OCI-LY1 (cell line): ENCODE measurements around the gene ZNF527.

Experiments used
- H2AFZ ChIP-seq: fragments of 200-600 bp; sonication (generic), shearing (Covaris generic); 2 replicates; pipeline ENCODE4 v1.6.0; 2014; ENCODE audit warnings: antibody characterized with exemption, mild to moderate bottlenecking, low read length
- H3F3A ChIP-seq: fragments of 200-600 bp; sonication (generic), shearing (Covaris generic); 2 replicates; pipeline ENCODE4 v1.6.0; 2014; ENCODE audit warnings: mild to moderate bottlenecking, antibody characterized with exemption, low read length, moderate library complexity; ENCODE audit not compliant: insufficient read depth
- H3K27ac ChIP-seq: fragments of 200-600 bp; sonication (generic); 2 replicates; pipeline ENCODE4 v1.5.1; 2014; ENCODE audit warnings: low read length, mixed run types, mild to moderate bottlenecking, low read depth; ENCODE audit not compliant: poor library complexity, severe bottlenecking
- H3K27me3 ChIP-seq: fragments of 200-600 bp; sonication (generic); 2 replicates; pipeline ENCODE4 v1.6.0; 2014; ENCODE audit warnings: antibody characterized with exemption, mild to moderate bottlenecking, low read length, moderate library complexity; ENCODE audit not compliant: insufficient read depth
- H3K36me3 ChIP-seq: fragments of 200-600 bp; sonication (generic); 2 replicates; pipeline ENCODE4 v1.6.1; 2014; ENCODE audit warnings: mild to moderate bottlenecking, antibody characterized with exemption, low read length, moderate library complexity, mixed read lengths; ENCODE audit not compliant: insufficient read depth
- H3K4me1 ChIP-seq: fragments of 200-600 bp; sonication (generic); 2 replicates; pipeline ENCODE4 v1.5.1; 2014; ENCODE audit warnings: mild to moderate bottlenecking, low read length, moderate library complexity; ENCODE audit not compliant: insufficient read depth, severe bottlenecking
- H3K4me2 ChIP-seq: fragments of 200-600 bp; sonication (generic), shearing (Covaris generic); 2 replicates; pipeline ENCODE4 v1.6.1; 2014; ENCODE audit warnings: low read length
- H3K4me3 ChIP-seq: fragments of 200-600 bp; sonication (generic); 2 replicates; pipeline ENCODE4 v1.5.1; 2014; ENCODE audit warnings: low read length, low read depth, mild to moderate bottlenecking, mixed read lengths; ENCODE audit not compliant: poor library complexity, severe bottlenecking
- H3K79me2 ChIP-seq: fragments of 200-600 bp; shearing (Covaris generic); 2 replicates; pipeline ENCODE4 v1.6.1; 2016; ENCODE audit warnings: mixed run types, low read length, mixed read lengths; ENCODE audit not compliant: insufficient read depth
- H3K9ac ChIP-seq: fragments of 200-600 bp; sonication (generic), shearing (Covaris generic); 2 replicates; pipeline ENCODE4 v1.6.1; 2014; ENCODE audit warnings: mild to moderate bottlenecking, low read length, mixed read lengths
- H3K9me2 ChIP-seq: fragments of 200-600 bp; sonication (generic), shearing (Covaris generic); 2 replicates; pipeline ENCODE4 v1.6.1; 2014; ENCODE audit warnings: low read depth, mild to moderate bottlenecking, low read length, mixed read lengths
- H3K9me3 ChIP-seq: fragments of 200-600 bp; shearing (Covaris generic); 2 replicates; pipeline ENCODE4 v1.6.1; 2014; ENCODE audit warnings: low read length, mixed read lengths
- H4K20me1 ChIP-seq: fragments of 200-600 bp; sonication (generic), shearing (Covaris generic); 2 replicates; pipeline ENCODE4 v1.6.0; 2016; ENCODE audit warnings: mild to moderate bottlenecking, low read length; ENCODE audit not compliant: insufficient read depth
- EZH2 ChIP-seq: fragments of 200-600 bp; sonication (generic), shearing (Covaris generic); IDR thresholded peaks from 2 replicates; pipeline ENCODE4 v1.8.0; 2017; ENCODE audit warnings: borderline replicate concordance, mixed run types, mild to moderate bottlenecking, antibody characterized with exemption, low read length, moderate library complexity, mixed read lengths
- TF ChIP-seq, protein P1 (sequence below): fragments of 200-600 bp; sonication (generic), shearing (Covaris generic); IDR thresholded peaks from 2 replicates; pipeline ENCODE4 v1.5.1; 2017; ENCODE audit warnings: mild to moderate bottlenecking, antibody characterized with exemption, low read length, moderate library complexity, mixed read lengths

The ZNF527 gene

DNA sequence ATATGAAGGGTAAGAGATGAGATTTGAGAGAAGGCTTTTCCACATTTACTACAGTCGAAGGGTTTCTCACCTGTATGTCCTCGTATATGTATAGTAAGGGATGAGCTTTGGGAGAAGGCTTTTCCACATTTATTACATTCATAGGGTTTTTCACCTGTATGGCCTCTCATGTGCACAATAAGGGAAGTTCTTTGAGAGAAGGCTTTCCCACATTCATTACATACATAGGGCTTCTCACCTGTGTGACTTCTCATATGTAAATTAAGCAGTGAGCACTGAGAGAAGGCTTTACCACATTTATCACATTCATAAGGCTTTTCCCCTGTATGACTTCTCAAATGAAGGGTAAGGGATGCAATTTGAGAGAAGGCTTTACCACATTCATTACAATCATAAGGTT lies 41.8 kb downstream of the ZNF527 start:
- no peaks in the 10 kb centered on the region for H3K4me1 ChIP-seq
- no peak overlapping the region for H3K27ac ChIP-seq
- peaks cover 25% of the 10 kb centered on the region for H3K36me3 ChIP-seq
- H4K20me1 ChIP-seq, result no peaks in the 10 kb centered on the region
- no peaks in the 10 kb centered on the region for H3K27me3 ChIP-seq
- no peaks in the 10 kb centered on the region for H3K79me2 ChIP-seq
- peaks cover 55% of the 10 kb centered on the region for H3K9me3 ChIP-seq
- no peak overlapping the region for H3K9ac ChIP-seq
- no peaks in the 10 kb centered on the region for H3F3A ChIP-seq
- no peaks in the 10 kb centered on the region for H3K9me2 ChIP-seq
- TF ChIP-seq EZH2, result no peak
- TF ChIP-seq, protein P1, sequence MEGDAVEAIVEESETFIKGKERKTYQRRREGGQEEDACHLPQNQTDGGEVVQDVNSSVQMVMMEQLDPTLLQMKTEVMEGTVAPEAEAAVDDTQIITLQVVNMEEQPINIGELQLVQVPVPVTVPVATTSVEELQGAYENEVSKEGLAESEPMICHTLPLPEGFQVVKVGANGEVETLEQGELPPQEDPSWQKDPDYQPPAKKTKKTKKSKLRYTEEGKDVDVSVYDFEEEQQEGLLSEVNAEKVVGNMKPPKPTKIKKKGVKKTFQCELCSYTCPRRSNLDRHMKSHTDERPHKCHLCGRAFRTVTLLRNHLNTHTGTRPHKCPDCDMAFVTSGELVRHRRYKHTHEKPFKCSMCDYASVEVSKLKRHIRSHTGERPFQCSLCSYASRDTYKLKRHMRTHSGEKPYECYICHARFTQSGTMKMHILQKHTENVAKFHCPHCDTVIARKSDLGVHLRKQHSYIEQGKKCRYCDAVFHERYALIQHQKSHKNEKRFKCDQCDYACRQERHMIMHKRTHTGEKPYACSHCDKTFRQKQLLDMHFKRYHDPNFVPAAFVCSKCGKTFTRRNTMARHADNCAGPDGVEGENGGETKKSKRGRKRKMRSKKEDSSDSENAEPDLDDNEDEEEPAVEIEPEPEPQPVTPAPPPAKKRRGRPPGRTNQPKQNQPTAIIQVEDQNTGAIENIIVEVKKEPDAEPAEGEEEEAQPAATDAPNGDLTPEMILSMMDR, result no peak
- no peak overlapping the region for H3K4me3 ChIP-seq
- H3K4me2 ChIP-seq, result no peak overlapping the region
- H2AFZ ChIP-seq, result no peak overlapping the region

- Histone ChIP-seq H3K4me1 (no peaks in the 10 kb centered on the region), H3K9me3 (peaks cover 55% of the 10 kb centered on the region)
Observed at GRCh38 chr19:37413313-37414084, 42.6 kb downstream of the ZNF527 start.

More at GRCh38 chr19:37413313-37414084, 42.6 kb downstream of the ZNF527 start:
- no peak for TF ChIP-seq EZH2
- TF ChIP-seq, protein P1, result no peak
- Histone ChIP-seq H3K4me2 (no peak overlapping the region), H3K9me2 (no peaks in the 10 kb centered on the region), H3K4me3 (no peak overlapping the region), H3K79me2 (no peaks in the 10 kb centered on the region), H3K27me3 (no peaks in the 10 kb centered on the region), H2AFZ (no peak overlapping the region), H3K9ac (no peak overlapping the region), H3F3A (no peaks in the 10 kb centered on the region), H4K20me1 (no peaks in the 10 kb centered on the region), H3K27ac (no peak overlapping the region), H3K36me3 (peaks cover 25% of the 10 kb centered on the region)
